Left lung (tissue), 10 donors: ENCODE data around the gene CLN6. TPM values are rescaled to one million over a fixed set of nuclear protein-coding genes. Genes with fewer than 3 reads are reported as not detected.
"Not testable (repeated sequence)": the region's sequence is repeated elsewhere in the genome, so short reads cannot be mapped to it uniquely, and the experiment has no call there.

ENCODE experiments used
- ATAC-seq: fragments of 200-7000 bp; cut with Tn5 transposase; one replicate; pipeline ENCODE4 v1.9.1; 2020; ENCODE audit warnings: moderate library complexity
- DNase-seq, 4 donors: peaks; one replicate each; pipeline ENCODE4 v3.0.0-alpha.2; 2013 to 2020
- H3K27ac ChIP-seq, 2 donors: fragments of 200-600 bp; sonication (generic) in 1 of 2; one replicate each; pipeline versions ENCODE4 v1.5.0 to v1.8.0; 2020 to 2021
- H3K27me3 ChIP-seq, 2 donors: fragments of 200-600 bp; sonication (generic) in 1 of 2; one replicate each; pipeline versions ENCODE4 v1.5.0 to v1.8.0; 2020 to 2021
- H3K36me3 ChIP-seq, 2 donors: fragments of 200-600 bp; sonication (generic) in 1 of 2; one replicate each; pipeline versions ENCODE4 v1.5.0 to v1.8.0; 2020 to 2021
- H3K4me1 ChIP-seq, 2 donors: fragments of 200-600 bp; one replicate each; pipeline ENCODE4 v1.8.0; 2021
- H3K4me3 ChIP-seq, 2 donors: fragments of 200-600 bp; sonication (generic) in 1 of 2; one replicate each; pipeline versions ENCODE4 v1.5.0 to v1.8.0; 2020 to 2021; ENCODE audit warnings: mild to moderate bottlenecking in 1 of 2
- H3K9me3 ChIP-seq, 2 donors: fragments of 200-600 bp; sonication (generic) in 1 of 2; one replicate each; pipeline versions ENCODE4 v1.5.0 to v1.8.0; 2020 to 2021
- CTCF ChIP-seq, 2 donors: fragments of 200-600 bp; sonication (generic) in 1 of 2; IDR thresholded peaks; one replicate each; pipeline versions ENCODE4 v1.5.0 to v1.8.0; 2021; ENCODE audit warnings: antibody characterized with exemption in 2 of 2
- intact Hi-C, 2 donors: fragments of 100-400 bp; cut with DNase I; formaldehyde crosslinking; loops; one replicate each; pipeline versions ENCODE4 v1.11.2 to v1.14.2; 2022
- polyA plus RNA-seq, 6 donors: library from polyadenylated mRNA; unstranded; fragments of 120-200 nt; gene quantifications; one replicate each; pipeline ENCODE4 v1.2.1, GENCODE V29; 2013; ENCODE audit not compliant: insufficient read length in 6 of 6
- total RNA-seq, 2 donors: library from RNA; stranded (reverse); fragmentation: NEBNext Ultra II Directional; extraction: Animal tissue kit (Norgen Biotek cat#: 25700); gene quantifications; one replicate each; pipeline ENCODE4 v1.2.1, GENCODE V29; 2021
- donor health status: DM: no; HTN: yes; CAD: no.
- donor health status: DM: no; HTN: no; CAD: no.

The CLN6 gene
- total and polyA plus RNA-seq, 8 donors, result 28.3 to 50.3 (median 37.5) TPM

- ATAC-seq (no peak), DNase-seq (no peak)
- H3K9me3 ChIP-seq, result no peaks in the 10 kb centered on the region
- no peaks in the 10 kb centered on the region for H3K27me3 ChIP-seq
- H3K36me3 ChIP-seq, result peaks cover 0 to 3% of the 10 kb centered on the region in 2 donors
- TF ChIP-seq CTCF (IDR thresholded peaks at IDR 0.05), result no peak
- intact Hi-C loops, result no loop called here
- H3K4me3 ChIP-seq, result no peak overlapping the region
- H3K27ac ChIP-seq, result no peak overlapping the region
- peaks cover 4 to 9% of the 10 kb centered on the region in 2 donors for H3K4me1 ChIP-seq
Observed at GRCh38 chr15:68223171-68223570, 6.4 kb downstream of the CLN6 start.

GRCh38 chr15:68222432-68222743, 7.1 kb downstream of the CLN6 start:
- ATAC-seq, H3K27ac ChIP-seq, H3K4me1 ChIP-seq, H3K27me3 ChIP-seq, H3K36me3 ChIP-seq, H3K9me3 ChIP-seq, intact Hi-C loops, H3K4me3 ChIP-seq, DNase-seq: not testable (repeated sequence)

- ATAC-seq, result not testable (repeated sequence)
Observed at GRCh38 chr15:68221530-68222431, 7.7 kb downstream of the CLN6 start.

GRCh38 chr15:68220967-68221366, 8.6 kb downstream of the CLN6 start:
- Histone ChIP-seq H3K9me3 (no peaks in the 10 kb centered on the region), H3K27ac (no peak overlapping the region), H3K4me1 (no peaks in the 10 kb centered on the region), H3K36me3 (peaks cover 0 to 10% of the 10 kb centered on the region in 2 donors), H3K27me3 (no peaks in the 10 kb centered on the region), H3K4me3 (no peak overlapping the region)
- ATAC-seq, result no peak
- TF ChIP-seq CTCF (IDR thresholded peaks at IDR 0.05), result no peak
- intact Hi-C loops, result no loop called here
- no peak for DNase-seq

More at GRCh38 chr15:68221530-68222431, 7.7 kb downstream of the CLN6 start:
- H3K36me3 ChIP-seq, H3K27ac ChIP-seq, intact Hi-C loops, H3K4me1 ChIP-seq, H3K9me3 ChIP-seq, H3K27me3 ChIP-seq, DNase-seq, H3K4me3 ChIP-seq: not testable (repeated sequence)

- Histone ChIP-seq H3K4me3 (no peak overlapping the region), H3K27ac (no peak overlapping the region), H3K4me1 (peaks cover 0 to 1% of the 10 kb centered on the region in 2 donors), H3K27me3 (no peaks in the 10 kb centered on the region), H3K36me3 (peaks cover 0 to 10% of the 10 kb centered on the region in 2 donors), H3K9me3 (no peaks in the 10 kb centered on the region)
- intact Hi-C loops, result no loop called here
- DNase-seq (no peak), ATAC-seq (no peak)
- no peak for TF ChIP-seq CTCF (IDR thresholded peaks at IDR 0.05)
Observed at GRCh38 chr15:68220489-68220888, 9.0 kb downstream of the CLN6 start.

- no peak overlapping the region for H3K4me3 ChIP-seq
- no peak overlapping the region for H3K27ac ChIP-seq
- peaks cover 0 to 11% of the 10 kb centered on the region in 2 donors for H3K4me1 ChIP-seq
- no peaks in the 10 kb centered on the region for H3K9me3 ChIP-seq
- H3K36me3 ChIP-seq, result peaks cover 0 to 10% of the 10 kb centered on the region in 2 donors
- intact Hi-C loops, result no loop called here
- TF ChIP-seq CTCF (IDR thresholded peaks at IDR 0.05), result no peak
- DNase-seq (no peak), ATAC-seq (no peak)
- no peaks in the 10 kb centered on the region for H3K27me3 ChIP-seq
Observed at GRCh38 chr15:68218847-68219798, 10.4 kb downstream of the CLN6 start.
